PC-9 (cell line): ENCODE measurements around the gene KLK3. TPM values are rescaled to one million over a fixed set of nuclear protein-coding genes. Genes with fewer than 3 reads are reported as not detected.

Experiments used
- BruUV-seq: library from RNA; stranded (reverse); fragments of 400-500 nt; replicated peaks from 2 replicates; lab custom pipeline; 2021; lab: Mats Ljungman, UMichigan
- CTCF ChIA-PET: fragments of 300-600 bp; sonication (Branson Sonifier 250); formaldehyde crosslinking; loops from one replicate; lab custom pipeline; 2022; ENCODE audit warnings: antibody characterized with exemption; lab: Charles Lee
- POLR2A ChIA-PET: fragments of 300-600 bp; sonication (Branson Sonifier 250); formaldehyde crosslinking; loops from one replicate; lab custom pipeline; 2022; ENCODE audit warnings: antibody characterized with exemption; ENCODE audit not compliant: unreplicated experiment; lab: Charles Lee
- DNase-seq, 2 experiments: peaks; one replicate each; pipeline versions ENCODE4 v3.0.0 to v3.0.0-alpha.2; 2015 to 2022; ENCODE audit warnings: mixed read lengths in 1 of 2
- H2AFZ ChIP-seq: fragments of 200-600 bp; sonication (generic); 2 replicates; pipeline ENCODE4 v1.8.1; 2017; ENCODE audit warnings: antibody characterized with exemption
- H3F3A ChIP-seq: fragments of 200-600 bp; sonication (generic); 2 replicates; pipeline ENCODE4 v1.8.1; 2017; ENCODE audit warnings: antibody characterized with exemption, mild to moderate bottlenecking, low read depth; ENCODE audit not compliant: insufficient read depth
- H3K27ac ChIP-seq: fragments of 200-600 bp; sonication (generic); 2 replicates; pipeline ENCODE4 v1.6.1; 2016; ENCODE audit warnings: mixed run types
- H3K27me3 ChIP-seq: fragments of 200-600 bp; sonication (generic); 2 replicates; pipeline ENCODE4 v1.6.1; 2016; ENCODE audit warnings: low read depth, mixed run types; ENCODE audit not compliant: insufficient read depth
- H3K36me3 ChIP-seq: fragments of 200-600 bp; sonication (generic); 2 replicates; pipeline ENCODE4 v1.6.1; 2016; ENCODE audit warnings: low read depth, mixed run types
- H3K4me1 ChIP-seq: fragments of 200-600 bp; sonication (generic); replicated peaks from 2 replicates; pipeline ENCODE4 v1.6.1; 2016; ENCODE audit warnings: mixed run types; ENCODE audit not compliant: insufficient read depth
- H3K4me2 ChIP-seq: fragments of 200-600 bp; sonication (generic); 2 replicates; pipeline ENCODE4 v1.6.1; 2017; ENCODE audit warnings: mixed run types
- H3K4me3 ChIP-seq: fragments of 200-600 bp; sonication (generic); 2 replicates; pipeline ENCODE4 v1.6.1; 2016; ENCODE audit warnings: mixed run types
- H3K79me2 ChIP-seq: fragments of 200-600 bp; sonication (generic); 2 replicates; pipeline ENCODE4 v1.6.1; 2017; ENCODE audit warnings: low read depth, mixed run types
- H3K9me2 ChIP-seq: fragments of 200-600 bp; sonication (generic); 2 replicates; pipeline ENCODE4 v1.8.1; 2017; ENCODE audit warnings: mild to moderate bottlenecking; ENCODE audit not compliant: insufficient read depth
- H3K9me3 ChIP-seq: fragments of 200-600 bp; sonication (generic); 2 replicates; pipeline ENCODE4 v1.8.1; 2016; ENCODE audit warnings: low read depth; ENCODE audit not compliant: insufficient read depth
- H4K20me1 ChIP-seq: fragments of 200-600 bp; sonication (generic); 2 replicates; pipeline ENCODE4 v1.8.1; 2017; ENCODE audit not compliant: insufficient read depth
- CTCF ChIP-seq: fragments of 200-600 bp; sonication (generic); conservative IDR thresholded peaks from 2 replicates; pipeline ENCODE4 v1.6.1; 2017; ENCODE audit warnings: mixed run types, antibody characterized with exemption, mild to moderate bottlenecking, moderate library complexity
- EZH2 ChIP-seq: fragments of 200-600 bp; sonication (generic); IDR thresholded peaks from 2 replicates; pipeline ENCODE4 v1.8.0; 2017; ENCODE audit warnings: antibody characterized with exemption, low read depth
- intact Hi-C: fragments of 100-400 bp; cut with micrococcal nuclease; formaldehyde crosslinking; loops from one replicate; pipeline ENCODE4 v1.10.0; 2022; ENCODE audit not compliant: unreplicated experiment
- total RNA-seq: library from RNA; stranded (reverse); gene quantifications from 2 replicates; pipeline ENCODE4 v1.2.3, GENCODE V29; 2021

The KLK3 gene
- total RNA-seq, 1 experiment from 2014 or later = not detected

- Histone ChIP-seq H3K79me2 (no peaks in the 10 kb centered on the region), H3K27me3 (peaks cover 93% of the 10 kb centered on the region), H3K9me3 (no peaks in the 10 kb centered on the region), H3K36me3 (no peaks in the 10 kb centered on the region), H3K27ac (no peak within 1 kb of the TSS), H4K20me1 (no peaks in the 10 kb centered on the region), H3K4me3 (no peak within 1 kb of the TSS), H3K4me1 (no peaks in the 10 kb centered on the region), H3K9me2 (no peaks in the 10 kb centered on the region), H3F3A (no peaks in the 10 kb centered on the region), H2AFZ (no peak within 1 kb of the TSS), H3K4me2 (no peak within 1 kb of the TSS)
- no TSS peak for BruUV-seq
- ChIA-PET CTCF (no interaction called here), POLR2A (no interaction called here)
- DNase-seq = no peak
- TF ChIP-seq CTCF (no peak), EZH2 (no peak)
- intact Hi-C loops = no loop called here
Observed at GRCh38 chr19:50873056-50873455, 18.3 kb downstream of the KLK3 start, which contains the start of gene KLK2. Gene KLK2, plus strand, starts transcription at chr19:50873439. Its CDS starts 35 bp downstream, at chr19:50873474.

- Histone ChIP-seq H3K9me2 (no peaks in the 10 kb centered on the region), H3K4me2 (no peak overlapping the region), H3K36me3 (no peaks in the 10 kb centered on the region), H3K79me2 (no peaks in the 10 kb centered on the region), H3F3A (no peaks in the 10 kb centered on the region), H3K4me3 (no peak overlapping the region), H3K9me3 (no peaks in the 10 kb centered on the region), H3K27ac (no peak overlapping the region), H2AFZ (no peak overlapping the region), H4K20me1 (no peaks in the 10 kb centered on the region), H3K27me3 (peaks cover 93% of the 10 kb centered on the region), H3K4me1 (no peaks in the 10 kb centered on the region)
- DNase-seq = no peak
- intact Hi-C loops = no loop called here
- POLR2A ChIA-PET = no interaction called here
- TF ChIP-seq CTCF (no peak), EZH2 (0 out of 2 replicates have a peak, but pooled peaks have one; percentile 61)
- CTCF ChIA-PET = no interaction called here
- BruUV-seq = no TSS peak
Observed at GRCh38 chr19:50874211-50874610, 19.5 kb downstream of the KLK3 start.

- Histone ChIP-seq H3K79me2 (no peaks in the 10 kb centered on the region), H3K27ac (no peak overlapping the region), H2AFZ (no peak overlapping the region), H3F3A (no peaks in the 10 kb centered on the region), H3K4me1 (no peaks in the 10 kb centered on the region), H3K9me3 (no peaks in the 10 kb centered on the region), H3K36me3 (no peaks in the 10 kb centered on the region), H3K4me3 (no peak overlapping the region), H4K20me1 (no peaks in the 10 kb centered on the region), H3K4me2 (no peak overlapping the region), H3K9me2 (no peaks in the 10 kb centered on the region), H3K27me3 (peaks cover 93% of the 10 kb centered on the region)
- ChIA-PET CTCF (no interaction called here), POLR2A (no interaction called here)
- intact Hi-C loops = no loop called here
- DNase-seq = no peak
- no peak for TF ChIP-seq EZH2
- TF ChIP-seq CTCF = no peak
- BruUV-seq = no TSS peak
Observed at GRCh38 chr19:50875795-50876422, 21.2 kb downstream of the KLK3 start.
